ENCODE measurements around the gene WWC1. TPM values are rescaled to one million over a fixed set of nuclear protein-coding genes. Genes with fewer than 3 reads are reported as not detected.

The WWC1 gene
- total RNA-seq, 2 experiments from 2014 or later = not detected

DNA sequence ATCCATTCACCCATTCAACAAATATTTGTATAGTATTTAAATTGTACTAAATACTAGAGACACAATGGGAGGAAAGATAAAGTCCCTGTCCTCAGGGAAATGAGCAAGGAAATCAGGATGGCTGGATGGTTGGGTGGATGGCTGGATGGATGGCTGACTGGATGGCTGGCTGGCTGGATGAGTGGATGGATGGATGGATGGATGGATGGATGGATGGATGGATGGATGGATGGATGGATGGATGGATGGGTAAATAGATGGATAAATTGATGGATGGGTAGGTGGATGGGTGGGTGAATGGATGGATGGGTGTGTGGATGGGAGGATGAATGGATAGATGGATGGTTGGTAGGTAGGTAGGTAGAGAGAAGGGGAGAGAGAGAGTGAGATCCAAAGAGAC, 41.5 kb upstream of the WWC1 start:
- Histone ChIP-seq H3K4me2 (ENCODE audit: low read length) (no peak overlapping the region), H3K27ac (ENCODE audit: low read depth, low read length, poor library complexity, severe bottlenecking) (no peak overlapping the region), H3K36me3 (ENCODE audit: insufficient read depth, low read length) (no peaks in the 10 kb centered on the region), H4K20me1 (ENCODE audit: insufficient read depth, low read length) (no peaks in the 10 kb centered on the region), H3K79me2 (ENCODE audit: insufficient read depth, low read depth, low read length) (no peaks in the 10 kb centered on the region), H3K4me1 (ENCODE audit: insufficient read depth, low read length, poor library complexity, severe bottlenecking) (no peaks in the 10 kb centered on the region), H3K9me2 (ENCODE audit: insufficient read depth, low read length) (no peaks in the 10 kb centered on the region), H3K9me3 (ENCODE audit: low read length) (no peaks in the 10 kb centered on the region), H2AFZ (ENCODE audit: low read length) (no peak overlapping the region), H3K4me3 (ENCODE audit: low read depth, low read length, poor library complexity, severe bottlenecking) (no peak overlapping the region)
- no peak for DNase-seq (ENCODE audit: low spot score)
- ChIA-PET CTCF (ENCODE audit: unreplicated experiment) (no interaction called here), POLR2A (no interaction called here)
- BruUV-seq (replicated peaks) = no TSS peak
- TF ChIP-seq EZH2phosphoT487 (IDR thresholded peaks at IDR 0.05; ENCODE audit: borderline replicate concordance, low read depth, low read length) = no peak
- TF ChIP-seq CTCF (conservative IDR thresholded peaks at IDR 0.05; ENCODE audit: low read length) = no peak
- intact Hi-C loops (cut with micrococcal nuclease; ENCODE audit: unreplicated experiment) = no loop called here

DNA sequence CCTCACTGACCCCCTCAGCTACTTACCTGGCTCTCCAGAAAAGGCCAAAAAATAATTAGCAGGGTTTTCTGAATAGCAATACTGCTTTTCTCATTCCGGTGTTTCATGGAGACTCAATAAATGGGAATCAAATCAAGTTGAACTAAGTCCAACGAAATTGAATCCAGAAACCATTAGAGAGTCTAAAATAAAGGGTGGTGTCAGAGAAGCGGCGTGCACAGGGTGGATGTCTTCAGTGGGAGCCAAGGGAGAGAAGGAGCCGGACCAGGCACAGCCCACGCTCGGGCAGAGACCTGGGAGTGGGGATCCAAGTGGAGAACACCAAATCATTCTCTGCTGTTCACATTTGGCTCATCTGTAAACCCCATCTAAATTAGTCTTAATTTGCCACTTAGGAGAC, 40.2 kb upstream of the WWC1 start:
- Histone ChIP-seq H2AFZ (ENCODE audit: low read length) (no peak overlapping the region), H3K4me3 (ENCODE audit: low read depth, low read length, poor library complexity, severe bottlenecking) (no peak overlapping the region), H3K9me2 (ENCODE audit: insufficient read depth, low read length) (no peaks in the 10 kb centered on the region), H3K79me2 (ENCODE audit: insufficient read depth, low read depth, low read length) (no peaks in the 10 kb centered on the region), H3K36me3 (ENCODE audit: insufficient read depth, low read length) (no peaks in the 10 kb centered on the region), H3K27ac (ENCODE audit: low read depth, low read length, poor library complexity, severe bottlenecking) (no peak overlapping the region), H3K4me2 (ENCODE audit: low read length) (no peak overlapping the region), H3K4me1 (ENCODE audit: insufficient read depth, low read length, poor library complexity, severe bottlenecking) (no peaks in the 10 kb centered on the region), H3K9me3 (ENCODE audit: low read length) (no peaks in the 10 kb centered on the region), H4K20me1 (ENCODE audit: insufficient read depth, low read length) (no peaks in the 10 kb centered on the region)
- intact Hi-C loops (cut with micrococcal nuclease; ENCODE audit: unreplicated experiment) = no loop called here
- POLR2A ChIA-PET = no interaction called here
- no peak for TF ChIP-seq EZH2phosphoT487 (IDR thresholded peaks at IDR 0.05; ENCODE audit: borderline replicate concordance, low read depth, low read length)
- no peak for TF ChIP-seq CTCF (conservative IDR thresholded peaks at IDR 0.05; ENCODE audit: low read length)
- no TSS peak for BruUV-seq (replicated peaks)
- CTCF ChIA-PET (ENCODE audit: unreplicated experiment) = no interaction called here
- DNase-seq (ENCODE audit: low spot score) = no peak

- no peak overlapping the region for H3K4me2 ChIP-seq (ENCODE audit: low read length)
- H3K79me2 ChIP-seq (ENCODE audit: insufficient read depth, low read depth, low read length) = no peaks in the 10 kb centered on the region
- H2AFZ ChIP-seq (ENCODE audit: low read length) = no peak overlapping the region
- intact Hi-C loops (cut with micrococcal nuclease; ENCODE audit: unreplicated experiment) = no loop called here
- H3K9me3 ChIP-seq (ENCODE audit: low read length) = no peaks in the 10 kb centered on the region
- no peak overlapping the region for H3K27ac ChIP-seq (ENCODE audit: low read depth, low read length, poor library complexity, severe bottlenecking)
- H3K36me3 ChIP-seq (ENCODE audit: insufficient read depth, low read length) = no peaks in the 10 kb centered on the region
- H4K20me1 ChIP-seq (ENCODE audit: insufficient read depth, low read length) = no peaks in the 10 kb centered on the region
- ChIA-PET POLR2A (no interaction called here), CTCF (ENCODE audit: unreplicated experiment) (no interaction called here)
- no peak for DNase-seq (ENCODE audit: low spot score)
- no peaks in the 10 kb centered on the region for H3K9me2 ChIP-seq (ENCODE audit: insufficient read depth, low read length)
- H3K4me3 ChIP-seq (ENCODE audit: low read depth, low read length, poor library complexity, severe bottlenecking) = no peak overlapping the region
- no TSS peak for BruUV-seq (replicated peaks)
- H3K4me1 ChIP-seq (ENCODE audit: insufficient read depth, low read length, poor library complexity, severe bottlenecking) = no peaks in the 10 kb centered on the region
- no peak for TF ChIP-seq CTCF (conservative IDR thresholded peaks at IDR 0.05; ENCODE audit: low read length)
- no peak for TF ChIP-seq EZH2phosphoT487 (IDR thresholded peaks at IDR 0.05; ENCODE audit: borderline replicate concordance, low read depth, low read length)
These were observed 37.3 kb upstream of the WWC1 start for GRCh38 chr5:168254013-168254693.
